ENCODE measurements around the gene NAB2.

DNA sequence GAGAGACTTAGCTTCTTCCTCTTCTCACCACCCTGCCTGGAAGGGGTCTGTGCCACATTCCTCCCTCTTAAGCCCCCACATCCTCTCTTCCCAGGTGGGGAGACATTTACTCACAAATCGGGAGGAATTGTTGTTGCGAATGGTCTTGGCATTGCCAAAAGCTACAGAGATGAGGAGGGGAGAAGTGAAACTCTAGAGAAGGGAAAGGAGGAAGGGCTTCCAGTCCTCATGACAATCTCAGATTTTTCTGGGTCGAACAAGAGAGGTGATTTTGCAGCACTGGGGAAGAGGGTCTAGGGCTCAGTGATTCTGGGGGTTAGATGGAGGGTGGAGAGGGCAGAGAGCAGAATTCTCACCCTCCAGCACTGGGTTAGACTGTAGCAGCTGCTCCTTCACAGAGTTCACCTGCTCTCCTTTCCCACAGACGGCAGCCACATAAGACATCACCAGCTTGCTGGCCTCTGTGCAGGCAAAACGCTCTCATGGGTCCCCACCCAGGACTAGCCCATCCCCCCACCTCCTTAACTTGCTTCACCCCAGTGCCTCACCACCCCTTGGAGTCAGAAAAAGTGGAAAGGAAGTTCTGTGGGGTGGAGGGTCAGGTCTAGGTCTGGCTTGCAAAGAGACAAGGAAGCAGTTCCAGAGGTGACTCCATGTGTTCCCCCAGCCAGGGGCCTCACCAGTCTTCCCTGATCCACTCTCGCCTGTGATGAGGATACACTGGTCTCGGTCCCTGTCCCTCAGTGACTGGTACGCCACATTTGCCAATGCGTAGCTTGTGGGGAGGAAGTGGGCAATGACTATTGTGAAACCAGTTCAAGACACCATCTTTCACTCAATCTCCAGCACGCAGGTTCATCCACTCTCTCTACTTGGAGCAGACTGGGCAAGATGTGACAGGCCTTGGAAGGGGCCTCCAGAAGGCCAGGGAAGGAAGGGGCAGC, 41.7 kb upstream of the NAB2 start:
- no peak for TF ChIP-seq SUZ12 (IDR thresholded peaks at IDR 0.05; ENCODE audit: extremely low read depth, insufficient read depth, insufficient read length)
- TF ChIP-seq YY1 (IDR thresholded peaks at IDR 0.05; ENCODE audit: insufficient read depth, insufficient read length): no peak
- no peak for TF ChIP-seq ZNF274 (IDR thresholded peaks at IDR 0.05; ENCODE audit: low read depth, low read length)

Data from NT2/D1 (cell line).